ENCODE measurements around the gene ATAD5. TPM values are rescaled to one million over a fixed set of nuclear protein-coding genes. Genes with fewer than 3 reads are reported as not detected.

Gene ATAD5
- total and polyA plus RNA-seq, 2 of the 13 experiments (the other 11 are each of a cell fraction or from before 2014, with no cell fraction given) = 1.8 to 10.7 TPM

DNA sequence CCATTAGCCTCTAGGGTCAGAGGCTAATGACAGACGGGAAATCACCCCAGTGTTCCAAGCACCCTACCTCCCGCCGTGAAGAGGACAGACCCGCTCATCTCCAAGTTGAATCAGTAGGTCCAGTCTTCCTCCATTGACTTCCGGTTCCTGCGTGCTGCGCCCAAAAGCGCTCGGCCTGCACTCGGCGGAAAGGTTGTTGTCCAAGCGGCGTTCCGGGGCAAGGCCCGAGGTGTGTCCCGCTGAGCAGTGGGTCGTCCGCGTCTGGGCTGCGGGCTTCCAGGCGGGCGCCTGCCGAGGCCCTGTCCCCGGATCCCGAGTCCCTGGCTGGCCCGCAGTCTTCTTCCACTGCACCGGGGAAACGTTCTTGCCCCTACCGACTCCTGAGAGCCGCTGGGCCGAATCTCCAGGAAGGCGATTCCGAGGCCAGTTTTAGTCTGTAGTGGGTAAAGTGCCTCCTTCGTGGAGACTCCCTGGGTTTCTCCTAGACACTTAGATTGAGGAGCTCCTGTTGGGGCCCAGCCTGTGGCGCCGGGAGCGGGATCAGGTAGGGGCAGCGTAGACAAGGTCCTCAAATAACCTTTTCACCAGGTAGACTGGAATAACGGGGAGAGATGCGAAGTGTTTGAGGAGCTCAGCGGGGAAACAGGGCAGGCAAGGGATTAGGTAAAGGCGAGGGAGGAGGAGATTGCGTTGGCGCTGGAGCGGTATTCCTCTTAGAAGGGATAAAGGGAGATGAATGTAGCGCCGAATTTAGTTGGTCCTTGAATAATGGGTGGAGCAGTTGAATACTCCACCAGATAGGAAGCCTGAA is 74.5 kb downstream of the ATAD5 start, which contains the start of gene TEFM (continued):
- TF ChIP-seq PATZ1 (CRISPR knock-in tag; IDR thresholded peaks at IDR 0.05) (peak; percentile 74), CBFB (CRISPR knock-in tag; IDR thresholded peaks at IDR 0.05) (peak; percentile 83), SETDB1 (CRISPR knock-in tag; IDR thresholded peaks at IDR 0.05; ENCODE audit: borderline replicate concordance) (no peak)
- TF ChIP-seq, protein P1, sequence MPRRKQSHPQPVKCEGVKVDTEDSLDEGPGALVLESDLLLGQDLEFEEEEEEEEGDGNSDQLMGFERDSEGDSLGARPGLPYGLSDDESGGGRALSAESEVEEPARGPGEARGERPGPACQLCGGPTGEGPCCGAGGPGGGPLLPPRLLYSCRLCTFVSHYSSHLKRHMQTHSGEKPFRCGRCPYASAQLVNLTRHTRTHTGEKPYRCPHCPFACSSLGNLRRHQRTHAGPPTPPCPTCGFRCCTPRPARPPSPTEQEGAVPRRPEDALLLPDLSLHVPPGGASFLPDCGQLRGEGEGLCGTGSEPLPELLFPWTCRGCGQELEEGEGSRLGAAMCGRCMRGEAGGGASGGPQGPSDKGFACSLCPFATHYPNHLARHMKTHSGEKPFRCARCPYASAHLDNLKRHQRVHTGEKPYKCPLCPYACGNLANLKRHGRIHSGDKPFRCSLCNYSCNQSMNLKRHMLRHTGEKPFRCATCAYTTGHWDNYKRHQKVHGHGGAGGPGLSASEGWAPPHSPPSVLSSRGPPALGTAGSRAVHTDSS (CRISPR knock-in tag; conservative IDR thresholded peaks at IDR 0.05) = 0 out of 2 replicates have a peak, but pooled peaks have one; percentile 44
- TF ChIP-seq, protein P2, sequence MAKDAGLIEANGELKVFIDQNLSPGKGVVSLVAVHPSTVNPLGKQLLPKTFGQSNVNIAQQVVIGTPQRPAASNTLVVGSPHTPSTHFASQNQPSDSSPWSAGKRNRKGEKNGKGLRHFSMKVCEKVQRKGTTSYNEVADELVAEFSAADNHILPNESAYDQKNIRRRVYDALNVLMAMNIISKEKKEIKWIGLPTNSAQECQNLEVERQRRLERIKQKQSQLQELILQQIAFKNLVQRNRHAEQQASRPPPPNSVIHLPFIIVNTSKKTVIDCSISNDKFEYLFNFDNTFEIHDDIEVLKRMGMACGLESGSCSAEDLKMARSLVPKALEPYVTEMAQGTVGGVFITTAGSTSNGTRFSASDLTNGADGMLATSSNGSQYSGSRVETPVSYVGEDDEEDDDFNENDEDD (CRISPR knock-in tag; IDR thresholded peaks at IDR 0.05; ENCODE audit: borderline replicate concordance) = peak; percentile 77
- TF ChIP-seq, protein P3, sequence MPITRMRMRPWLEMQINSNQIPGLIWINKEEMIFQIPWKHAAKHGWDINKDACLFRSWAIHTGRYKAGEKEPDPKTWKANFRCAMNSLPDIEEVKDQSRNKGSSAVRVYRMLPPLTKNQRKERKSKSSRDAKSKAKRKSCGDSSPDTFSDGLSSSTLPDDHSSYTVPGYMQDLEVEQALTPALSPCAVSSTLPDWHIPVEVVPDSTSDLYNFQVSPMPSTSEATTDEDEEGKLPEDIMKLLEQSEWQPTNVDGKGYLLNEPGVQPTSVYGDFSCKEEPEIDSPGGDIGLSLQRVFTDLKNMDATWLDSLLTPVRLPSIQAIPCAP (CRISPR knock-in tag; IDR thresholded peaks at IDR 0.05; ENCODE audit: low read depth) = peak; percentile 90

Data from HepG2 (cell line).